ENCODE measurements around the gene MERTK. TPM values are rescaled to one million over a fixed set of nuclear protein-coding genes. Genes with fewer than 3 reads are reported as not detected.

The MERTK gene
- total RNA-seq, 1 donor from 2014 or later, result 20.7 TPM

DNA sequence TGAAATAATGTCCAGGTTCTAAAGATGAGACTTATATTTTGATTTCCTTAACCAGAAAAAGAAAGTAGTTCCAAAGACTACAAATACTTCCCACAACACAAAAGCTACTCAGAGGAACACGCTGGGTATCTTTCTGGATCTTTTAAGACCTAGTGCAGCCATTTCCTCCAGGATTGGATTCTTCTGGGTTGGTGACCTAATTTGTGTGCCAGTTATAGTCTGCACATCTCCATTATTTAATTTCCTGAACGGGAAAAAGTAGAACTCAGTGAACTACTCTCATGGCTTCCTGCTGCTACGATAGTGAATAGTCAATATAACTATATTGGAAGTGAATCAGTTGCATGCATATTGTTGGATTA is 158.2 kb downstream of the MERTK start:
- no peak for TF ChIP-seq CTCF (IDR thresholded peaks at IDR 0.05)
- H3K27me3 ChIP-seq (ENCODE audit: low read depth), result no peaks in the 10 kb centered on the region
- peak overlapping the region; percentile 90 for H3K4me3 ChIP-seq
- peaks cover 39% of the 10 kb centered on the region for H3K4me1 ChIP-seq
- ATAC-seq, result no peak
- H3K27ac ChIP-seq, result peak overlapping the region; percentile 98
- intact Hi-C loops (cut with DNase I), result no loop called here
- no peaks in the 10 kb centered on the region for H3K9me3 ChIP-seq
- peaks cover 18% of the 10 kb centered on the region for H3K36me3 ChIP-seq
- no peak for DNase-seq

GRCh38 chr2:112059671-112060070 is 161.3 kb downstream of the MERTK start:
- intact Hi-C loops (cut with DNase I), result no loop called here
- DNase-seq (no peak), ATAC-seq (no peak)
- peaks cover 33% of the 10 kb centered on the region for H3K4me1 ChIP-seq
- peaks cover 45% of the 10 kb centered on the region for H3K36me3 ChIP-seq
- no peaks in the 10 kb centered on the region for H3K27me3 ChIP-seq (ENCODE audit: low read depth)
- H3K9me3 ChIP-seq, result no peaks in the 10 kb centered on the region
- no peak for TF ChIP-seq CTCF (IDR thresholded peaks at IDR 0.05)
- no peak overlapping the region for H3K4me3 ChIP-seq
- no peak overlapping the region for H3K27ac ChIP-seq

DNA sequence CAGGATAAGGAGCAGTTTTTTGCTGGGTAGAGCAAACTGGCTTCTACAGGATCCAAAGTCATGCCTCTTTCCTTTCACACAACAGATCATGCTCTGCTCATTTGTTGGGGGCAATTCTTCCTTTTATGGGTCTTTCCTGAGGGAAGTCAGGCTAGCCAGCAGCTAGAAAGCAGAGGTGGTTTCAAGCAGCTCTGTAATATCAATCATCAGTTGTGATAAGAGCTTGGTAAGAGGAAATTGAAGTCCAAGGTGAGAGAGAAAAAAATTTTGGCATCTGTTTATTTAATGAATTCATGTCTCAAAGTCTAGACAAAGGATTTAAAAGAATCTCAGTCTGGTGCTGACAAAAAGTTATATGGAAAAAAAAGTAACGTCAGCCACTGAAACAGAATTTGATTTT is 162.9 kb downstream of the MERTK start:
- Histone ChIP-seq H3K27me3 (ENCODE audit: low read depth) (no peaks in the 10 kb centered on the region), H3K9me3 (no peaks in the 10 kb centered on the region), H3K4me1 (peaks cover 38% of the 10 kb centered on the region), H3K36me3 (peaks cover 62% of the 10 kb centered on the region), H3K27ac (no peak overlapping the region), H3K4me3 (no peak overlapping the region)
- TF ChIP-seq CTCF (IDR thresholded peaks at IDR 0.05), result no peak
- no peak for ATAC-seq
- no peak for DNase-seq
- intact Hi-C loops (cut with DNase I), result no loop called here

DNA sequence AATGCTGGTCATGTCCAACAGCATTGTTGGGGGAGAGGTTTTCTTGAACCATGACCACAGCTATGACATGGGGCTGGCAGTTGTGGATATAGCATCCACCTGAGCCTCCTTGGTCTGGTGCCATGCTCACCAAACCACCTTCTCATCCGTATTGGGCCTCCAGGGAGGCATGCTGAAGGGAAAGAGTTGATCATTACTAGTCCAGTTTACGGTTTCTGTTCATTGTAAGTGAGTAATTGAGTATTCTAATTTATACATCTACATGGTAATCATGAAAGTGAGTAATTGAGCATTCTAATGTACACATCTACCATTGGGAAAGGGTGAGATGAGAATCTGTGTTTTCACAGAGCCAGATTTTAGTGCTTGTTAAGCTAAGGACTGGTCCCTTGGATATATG is 163.4 kb downstream of the MERTK start:
- Histone ChIP-seq H3K27me3 (ENCODE audit: low read depth) (no peaks in the 10 kb centered on the region), H3K9me3 (no peaks in the 10 kb centered on the region), H3K27ac (no peak overlapping the region), H3K4me1 (peaks cover 32% of the 10 kb centered on the region), H3K36me3 (peaks cover 67% of the 10 kb centered on the region), H3K4me3 (no peak overlapping the region)
- no peak for TF ChIP-seq CTCF (IDR thresholded peaks at IDR 0.05)
- intact Hi-C loops (cut with DNase I), result no loop called here
- ATAC-seq (no peak), DNase-seq (no peak)

DNA sequence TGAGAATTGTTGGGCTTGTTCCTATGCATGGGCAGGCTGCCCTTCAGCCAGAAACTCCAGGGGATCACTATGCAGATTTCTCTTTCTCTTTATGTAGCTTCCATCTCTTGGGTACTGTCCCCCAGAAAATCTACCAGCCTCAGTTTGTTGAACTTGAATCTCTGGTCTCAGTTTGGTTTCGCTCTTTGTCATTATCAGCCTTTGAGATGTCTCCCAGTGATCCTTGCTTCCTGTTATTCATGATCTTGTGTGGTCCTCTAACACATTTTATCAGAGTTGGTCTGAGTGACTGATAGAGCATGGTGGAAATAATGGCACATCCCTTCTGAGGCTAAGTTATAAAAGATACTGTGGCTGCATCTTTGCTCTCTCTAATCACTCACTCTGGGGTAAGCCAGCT is 164.5 kb downstream of the MERTK start:
- no peak for ATAC-seq
- Histone ChIP-seq H3K4me1 (peaks cover 22% of the 10 kb centered on the region), H3K36me3 (peaks cover 78% of the 10 kb centered on the region), H3K4me3 (no peak overlapping the region), H3K9me3 (no peaks in the 10 kb centered on the region), H3K27ac (no peak overlapping the region), H3K27me3 (ENCODE audit: low read depth) (no peaks in the 10 kb centered on the region)
- no peak for DNase-seq
- TF ChIP-seq CTCF (IDR thresholded peaks at IDR 0.05), result no peak
- intact Hi-C loops (cut with DNase I), result no loop called here

DNA sequence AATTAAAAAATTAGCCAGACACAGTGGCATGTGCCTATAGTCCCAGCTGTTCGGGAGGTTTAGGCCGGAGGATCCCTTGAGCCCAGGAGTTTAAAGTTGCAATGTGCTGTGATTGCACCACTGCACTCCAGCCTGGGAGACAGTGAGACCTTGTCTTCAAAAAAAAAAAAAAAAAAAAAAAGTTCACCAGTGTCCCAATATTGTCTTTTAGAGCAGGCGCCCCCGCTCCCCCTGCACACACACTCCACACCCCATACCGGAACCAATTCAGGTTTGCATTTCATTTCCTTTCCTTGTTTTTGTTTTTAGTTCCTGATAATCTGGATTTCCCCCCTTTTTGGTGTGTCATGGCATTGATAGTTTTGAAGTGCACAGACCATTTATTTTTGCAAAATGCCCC is 167.1 kb downstream of the MERTK start:
- H3K27me3 ChIP-seq (ENCODE audit: low read depth), result no peaks in the 10 kb centered on the region
- TF ChIP-seq CTCF (IDR thresholded peaks at IDR 0.05), result no peak
- no peak overlapping the region for H3K4me3 ChIP-seq
- DNase-seq (no peak), ATAC-seq (no peak)
- intact Hi-C loops (cut with DNase I), result no loop called here
- H3K27ac ChIP-seq, result no peak overlapping the region
- peaks cover 84% of the 10 kb centered on the region for H3K36me3 ChIP-seq
- no peaks in the 10 kb centered on the region for H3K9me3 ChIP-seq
- H3K4me1 ChIP-seq, result peaks cover 5% of the 10 kb centered on the region
